ENCODE measurements around the gene XCR1. TPM values are rescaled to one million over a fixed set of nuclear protein-coding genes. Genes with fewer than 3 reads are reported as not detected.

The XCR1 gene
- total RNA-seq, 1 experiment from 2014 or later, result not detected

- no peak for TF ChIP-seq EZH2 (IDR thresholded peaks at IDR 0.05)
- no peak for TF ChIP-seq POLR2A (IDR thresholded peaks at IDR 0.05; ENCODE audit: borderline replicate concordance, extremely low read depth, insufficient read depth, insufficient read length)
- no peak for TF ChIP-seq FOSL1 (IDR thresholded peaks at IDR 0.05; ENCODE audit: low read depth)
- TF ChIP-seq JUND (IDR thresholded peaks at IDR 0.05), result no peak
- TF ChIP-seq SIN3A (IDR thresholded peaks at IDR 0.05; ENCODE audit: low read depth), result no peak
- TF ChIP-seq ATF3 (IDR thresholded peaks at IDR 0.05), result no peak
- no peak for TF ChIP-seq YY1 (IDR thresholded peaks at IDR 0.05; ENCODE audit: extremely low read depth, insufficient replicate concordance, low read depth, low read length)
- TF ChIP-seq MAX (IDR thresholded peaks at IDR 0.05), result no peak
- no peak for TF ChIP-seq CEBPB (IDR thresholded peaks at IDR 0.05; ENCODE audit: low read depth)
- no peak for TF ChIP-seq EZH2phosphoT487 (IDR thresholded peaks at IDR 0.05; ENCODE audit: borderline replicate concordance)
- no peak for TF ChIP-seq ZNF274 (IDR thresholded peaks at IDR 0.05; ENCODE audit: low read depth, low read length)
- TF ChIP-seq CTCF (IDR thresholded peaks at IDR 0.05 in 2 of 3, conservative IDR thresholded peaks at IDR 0.05 in 1 of 3; ENCODE audit: borderline replicate concordance in 1 of 3, insufficient read depth in 1 of 3, low read depth in 2 of 3, low read length in 2 of 3), result no peak
- no peak for TF ChIP-seq REST (IDR thresholded peaks at IDR 0.05; ENCODE audit: low read depth)
- no peak for TF ChIP-seq ELF1 (IDR thresholded peaks at IDR 0.05; ENCODE audit: borderline replicate concordance, low read depth)
- H3K79me2 ChIP-seq (ENCODE audit: insufficient read depth, low read length), result no peaks in the 10 kb centered on the region
- DNase-seq (ENCODE audit: low read depth, low spot score), result no peak
- intact Hi-C loops (cut with micrococcal nuclease), result no loop called here
- H3K9me3 ChIP-seq (ENCODE audit: control insufficient read depth in 1 of 2, insufficient read depth in 1 of 2, low read depth in 1 of 2, low read length in 2 of 2), result no peaks in the 10 kb centered on the region
- ChIA-PET RAD21 (ENCODE audit: low non-redundant PET in 1 of 2, low total read pairs in 2 of 2, uncharacterized antibody in 2 of 2, unreplicated experiment in 2 of 2) (no interaction called here), CTCF (no interaction called here), POLR2A (no interaction called here)
- H3K9ac ChIP-seq (ENCODE audit: low read length), result no peak overlapping the region
- H4K20me1 ChIP-seq (ENCODE audit: insufficient read depth), result no peaks in the 10 kb centered on the region
- no TSS peak for BruUV-seq (replicated peaks)
- no peak overlapping the region for H3K4me3 ChIP-seq (replicated peaks in 1 of 2; ENCODE audit: low read depth in 1 of 2, low read length in 2 of 2)
- H3K27me3 ChIP-seq (ENCODE audit: insufficient read depth, low read length), result no peaks in the 10 kb centered on the region
- no peak overlapping the region for H2AFZ ChIP-seq (ENCODE audit: low read depth, low read length, poor library complexity, severe bottlenecking)
- H3K36me3 ChIP-seq (ENCODE audit: control insufficient read depth in 1 of 2, insufficient read depth in 2 of 2, low read length in 2 of 2), result peaks cover 27 to 28% of the 10 kb centered on the region in 2 experiments; a peak in 3 of 4 replicates
- no peak overlapping the region for H3K27ac ChIP-seq (ENCODE audit: low read depth, low read length)
- no peaks in the 10 kb centered on the region for H3K4me1 ChIP-seq (ENCODE audit: control insufficient read depth in 1 of 2, insufficient read depth in 2 of 2, low read length in 2 of 2)
- no peaks in the 10 kb centered on the region for H3K9me2 ChIP-seq (ENCODE audit: insufficient read depth)
- H3K4me2 ChIP-seq (ENCODE audit: low read length), result no peak overlapping the region
- no peak for ATAC-seq
Observed at GRCh38 chr3:45980229-45980813, 47.0 kb downstream of the XCR1 start.

Measured in HCT116 (cell line).